NCI-H345 treated with DMSO at 0.1 percent for 48 hours (cell line): ENCODE measurements around the gene STAT1.

Experiments
- DNase-seq: peaks from one replicate; lab custom pipeline; 2025; ENCODE audit not compliant: unreplicated experiment; lab: John Stamatoyannopoulos, UW

Gene STAT1

GRCh38 chr2:190927301-190927700, 86.7 kb downstream of the STAT1 start:
- no peak for DNase-seq

- no peak for DNase-seq
Measured at GRCh38 chr2:190922376-190922775, 91.6 kb downstream of the STAT1 start.

GRCh38 chr2:190920085-190920484, 93.9 kb downstream of the STAT1 start:
- no peak for DNase-seq
